GM20000 (cell line): ENCODE data around the gene CAPZB.
"Not testable (repeated sequence)": the region's sequence is repeated elsewhere in the genome, so short reads cannot be mapped to it uniquely, and the experiment has no call there.

Experiments
- DNase-seq: peaks from one replicate; pipeline ENCODE4 v3.0.0; 2012; ENCODE audit warnings: low spot score
- CTCF ChIP-seq: IDR thresholded peaks from 2 replicates; pipeline ENCODE4 v1.5.1; 2012; ENCODE audit warnings: mild to moderate bottlenecking, control low read depth; ENCODE audit errors: extremely low read depth, missing control alignments

Gene CAPZB

GRCh38 chr1:19507516-19507915 is 22.2 kb upstream of the CAPZB start:
- no peak for TF ChIP-seq CTCF

GRCh38 chr1:19505693-19506457 is 20.5 kb upstream of the CAPZB start:
- DNase-seq: peak; percentile 48
- TF ChIP-seq CTCF: no peak

More at GRCh38 chr1:19507516-19507915, 22.2 kb upstream of the CAPZB start:
- no peak for DNase-seq

- no peak for TF ChIP-seq CTCF
- no peak for DNase-seq
Observed at GRCh38 chr1:19504796-19505692, 19.7 kb upstream of the CAPZB start.

GRCh38 chr1:19502284-19502683 is 16.9 kb upstream of the CAPZB start:
- DNase-seq: not testable (repeated sequence)

- not testable (repeated sequence) for DNase-seq
Observed at GRCh38 chr1:19499887-19500286, 14.5 kb upstream of the CAPZB start.

- not testable (repeated sequence) for DNase-seq
Observed at GRCh38 chr1:19497443-19497842, 12.1 kb upstream of the CAPZB start.

GRCh38 chr1:19496527-19496874 is 11.2 kb upstream of the CAPZB start:
- no peak for TF ChIP-seq CTCF
- DNase-seq: no peak

GRCh38 chr1:19495799-19496526 is 10.6 kb upstream of the CAPZB start:
- DNase-seq: no peak
- no peak for TF ChIP-seq CTCF
